GM10847 (cell line): Measurements from ENCODE around the gene JCHAIN.

Experiments
- POLR2A ChIP-seq: IDR thresholded peaks from 2 replicates; pipeline ENCODE4 v1.6.1; 2011; ENCODE audit not compliant: insufficient read length; ENCODE audit errors: extremely low read depth

JCHAIN gene

GRCh38 chr4:70614184-70614555 is 52.1 kb downstream of the JCHAIN start:
- no peak for TF ChIP-seq POLR2A

GRCh38 chr4:70613306-70614183 is 52.8 kb downstream of the JCHAIN start:
- no peak for TF ChIP-seq POLR2A

- TF ChIP-seq POLR2A: no peak
These were observed 58.0 kb downstream of the JCHAIN start for GRCh38 chr4:70608324-70608723.

- TF ChIP-seq POLR2A: no peak
These were observed 58.9 kb downstream of the JCHAIN start for GRCh38 chr4:70607334-70607853.

GRCh38 chr4:70606459-70606858 is 59.8 kb downstream of the JCHAIN start:
- TF ChIP-seq POLR2A: no peak
